ENCODE measurements around the gene MAP1S. TPM values are rescaled to one million over a fixed set of nuclear protein-coding genes. Genes with fewer than 3 reads are reported as not detected.

MAP1S gene
- total and polyA plus RNA-seq, 2 donors (not counting 1 experiment from before 2014, with no cell fraction given): 10.5 to 18.3 TPM

DNA sequence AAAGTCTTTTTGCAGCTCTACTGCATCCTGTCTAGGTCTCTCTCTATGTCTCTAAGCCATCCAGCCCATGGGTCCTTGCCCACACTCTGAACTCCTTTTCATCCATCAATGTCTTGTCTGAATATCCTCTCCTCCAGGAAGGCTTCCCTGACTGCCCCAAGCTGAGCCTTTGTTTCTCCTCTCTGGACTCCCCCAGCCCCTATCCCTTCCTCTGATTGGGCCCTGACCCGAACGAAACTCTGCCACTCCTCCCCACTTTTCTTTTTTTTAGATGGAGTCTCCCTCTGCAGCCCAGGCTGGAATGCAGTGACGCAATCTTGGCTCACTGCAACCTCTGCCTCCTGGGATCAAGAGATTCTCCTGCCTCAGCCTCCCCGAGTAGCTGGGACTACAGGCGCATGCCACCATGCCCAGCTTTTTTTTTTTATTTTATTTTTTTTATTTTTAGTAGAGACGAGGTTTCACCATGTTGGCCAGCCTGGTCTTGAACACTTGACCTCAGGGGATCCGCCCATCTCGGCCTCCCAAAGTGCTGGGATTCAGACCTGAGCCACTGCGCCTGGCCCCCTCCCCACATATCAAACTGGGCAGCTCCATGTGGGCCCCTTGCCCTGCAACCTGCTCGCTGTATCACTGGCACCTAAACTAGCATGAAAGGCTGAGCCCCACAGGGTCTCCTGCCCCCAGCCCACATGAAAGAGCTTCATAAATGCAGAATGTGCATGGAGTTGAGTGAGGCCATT lies 30.3 kb upstream of the MAP1S start:
- Histone ChIP-seq H3K4me3 (replicated peaks in 1 of 4; ENCODE audit: control extremely low read depth in 1 of 4, insufficient read depth in 1 of 4, low read depth in 3 of 4, low read length in 4 of 4) (no peak overlapping the region), H3K27ac (ENCODE audit: insufficient read depth, low read length) (no peak overlapping the region), H3K9me3 (ENCODE audit: control insufficient read depth, insufficient read depth, low read depth, low read length) (no peaks in the 10 kb centered on the region), H4K20me1 (ENCODE audit: control insufficient read depth, extremely low read depth, insufficient read depth, low read length) (no peaks in the 10 kb centered on the region), H2AFZ (ENCODE audit: low read length) (no peak overlapping the region), H3K27me3 (ENCODE audit: control insufficient read depth, insufficient read depth, low read length) (peaks cover 17% of the 10 kb centered on the region), H3K4me1 (ENCODE audit: control insufficient read depth, extremely low read depth, insufficient read depth, low read length) (peaks cover 3% of the 10 kb centered on the region), H3K9ac (ENCODE audit: insufficient read depth, low read length) (no peak overlapping the region), H3K36me3 (ENCODE audit: control insufficient read depth, insufficient read depth, low read length) (no peaks in the 10 kb centered on the region), H3K79me2 (ENCODE audit: control insufficient read depth, insufficient read depth, low read length) (no peaks in the 10 kb centered on the region), H3K4me2 (ENCODE audit: extremely low read depth, insufficient read depth, low read length) (no peak overlapping the region)
- no peak for TF ChIP-seq EZH2 (IDR thresholded peaks at IDR 0.05; ENCODE audit: low read length, missing control alignments)
- TF ChIP-seq, protein P1, sequence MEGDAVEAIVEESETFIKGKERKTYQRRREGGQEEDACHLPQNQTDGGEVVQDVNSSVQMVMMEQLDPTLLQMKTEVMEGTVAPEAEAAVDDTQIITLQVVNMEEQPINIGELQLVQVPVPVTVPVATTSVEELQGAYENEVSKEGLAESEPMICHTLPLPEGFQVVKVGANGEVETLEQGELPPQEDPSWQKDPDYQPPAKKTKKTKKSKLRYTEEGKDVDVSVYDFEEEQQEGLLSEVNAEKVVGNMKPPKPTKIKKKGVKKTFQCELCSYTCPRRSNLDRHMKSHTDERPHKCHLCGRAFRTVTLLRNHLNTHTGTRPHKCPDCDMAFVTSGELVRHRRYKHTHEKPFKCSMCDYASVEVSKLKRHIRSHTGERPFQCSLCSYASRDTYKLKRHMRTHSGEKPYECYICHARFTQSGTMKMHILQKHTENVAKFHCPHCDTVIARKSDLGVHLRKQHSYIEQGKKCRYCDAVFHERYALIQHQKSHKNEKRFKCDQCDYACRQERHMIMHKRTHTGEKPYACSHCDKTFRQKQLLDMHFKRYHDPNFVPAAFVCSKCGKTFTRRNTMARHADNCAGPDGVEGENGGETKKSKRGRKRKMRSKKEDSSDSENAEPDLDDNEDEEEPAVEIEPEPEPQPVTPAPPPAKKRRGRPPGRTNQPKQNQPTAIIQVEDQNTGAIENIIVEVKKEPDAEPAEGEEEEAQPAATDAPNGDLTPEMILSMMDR (conservative IDR thresholded peaks at IDR 0.05 in 1 of 2, IDR thresholded peaks at IDR 0.05 in 1 of 2; ENCODE audit: low read depth in 1 of 2, low read length in 2 of 2): no peak
- no peak for DNase-seq (ENCODE audit: low read depth in 2 of 2)

DNA sequence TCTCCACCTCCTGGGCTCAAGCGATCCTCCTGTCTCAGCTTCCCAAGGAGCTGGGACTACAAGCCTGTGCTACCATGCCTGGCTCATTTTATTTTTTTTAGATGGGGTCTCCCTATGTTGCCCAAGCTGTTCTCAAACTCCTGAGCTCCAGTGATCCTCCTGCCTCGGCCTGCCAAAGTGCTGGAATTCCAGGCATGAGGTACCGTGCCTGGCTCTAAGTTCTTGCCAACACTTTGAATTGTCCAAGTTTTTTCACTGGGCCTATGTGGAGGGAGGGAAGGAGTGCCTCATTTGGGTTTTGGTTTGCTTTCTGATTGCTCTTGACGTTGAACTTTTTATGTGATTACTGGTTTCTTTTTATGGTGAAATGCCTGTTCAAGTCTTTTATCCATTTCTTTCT lies 26.7 kb upstream of the MAP1S start:
- DNase-seq (ENCODE audit: low read depth in 2 of 2): no peak
- H3K4me3 ChIP-seq (replicated peaks in 1 of 4; ENCODE audit: control extremely low read depth in 1 of 4, insufficient read depth in 1 of 4, low read depth in 3 of 4, low read length in 4 of 4): no peak overlapping the region
- no peak overlapping the region for H3K9ac ChIP-seq (ENCODE audit: insufficient read depth, low read length)
- H3K4me1 ChIP-seq (ENCODE audit: control insufficient read depth, extremely low read depth, insufficient read depth, low read length): no peaks in the 10 kb centered on the region
- no peak overlapping the region for H3K4me2 ChIP-seq (ENCODE audit: extremely low read depth, insufficient read depth, low read length)
- H4K20me1 ChIP-seq (ENCODE audit: control insufficient read depth, extremely low read depth, insufficient read depth, low read length): no peaks in the 10 kb centered on the region
- H3K27ac ChIP-seq (ENCODE audit: insufficient read depth, low read length): no peak overlapping the region
- H2AFZ ChIP-seq (ENCODE audit: low read length): no peak overlapping the region
- TF ChIP-seq EZH2 (IDR thresholded peaks at IDR 0.05; ENCODE audit: low read length, missing control alignments): no peak
- TF ChIP-seq, protein P1 (conservative IDR thresholded peaks at IDR 0.05 in 1 of 2, IDR thresholded peaks at IDR 0.05 in 1 of 2; ENCODE audit: low read depth in 1 of 2, low read length in 2 of 2): no peak
- H3K27me3 ChIP-seq (ENCODE audit: control insufficient read depth, insufficient read depth, low read length): peaks cover 7% of the 10 kb centered on the region
- H3K79me2 ChIP-seq (ENCODE audit: control insufficient read depth, insufficient read depth, low read length): no peaks in the 10 kb centered on the region
- no peaks in the 10 kb centered on the region for H3K36me3 ChIP-seq (ENCODE audit: control insufficient read depth, insufficient read depth, low read length)
- no peaks in the 10 kb centered on the region for H3K9me3 ChIP-seq (ENCODE audit: control insufficient read depth, insufficient read depth, low read depth, low read length)

DNA sequence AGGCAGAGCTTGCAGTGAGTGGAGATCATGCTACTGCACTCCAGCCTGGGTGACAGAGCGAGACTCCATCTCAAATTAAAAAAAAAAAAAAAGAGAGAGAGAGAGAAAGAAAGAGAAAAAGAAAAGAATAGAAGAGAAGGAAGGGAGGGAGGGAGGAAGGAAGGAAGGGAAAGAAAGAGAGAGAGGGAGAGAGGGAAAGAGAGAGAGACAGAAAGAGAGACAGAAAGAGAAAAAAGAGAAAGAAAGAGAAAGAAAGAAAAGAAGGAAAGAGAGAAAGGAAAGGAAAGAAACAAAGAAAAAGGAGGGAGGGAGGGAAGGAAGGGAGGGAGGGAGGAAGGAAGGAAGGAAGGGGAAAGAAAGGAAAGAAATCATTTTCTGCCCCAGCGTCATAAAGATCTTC lies 24.1 kb upstream of the MAP1S start:
- Histone ChIP-seq H3K79me2 (ENCODE audit: control insufficient read depth, insufficient read depth, low read length) (no peaks in the 10 kb centered on the region), H3K27ac (ENCODE audit: insufficient read depth, low read length) (no peak overlapping the region), H3K4me1 (ENCODE audit: control insufficient read depth, extremely low read depth, insufficient read depth, low read length) (no peaks in the 10 kb centered on the region), H4K20me1 (ENCODE audit: control insufficient read depth, extremely low read depth, insufficient read depth, low read length) (no peaks in the 10 kb centered on the region), H3K27me3 (ENCODE audit: control insufficient read depth, insufficient read depth, low read length) (peaks cover 3% of the 10 kb centered on the region), H2AFZ (ENCODE audit: low read length) (no peak overlapping the region), H3K9me3 (ENCODE audit: control insufficient read depth, insufficient read depth, low read depth, low read length) (no peaks in the 10 kb centered on the region), H3K36me3 (ENCODE audit: control insufficient read depth, insufficient read depth, low read length) (no peaks in the 10 kb centered on the region), H3K9ac (ENCODE audit: insufficient read depth, low read length) (no peak overlapping the region), H3K4me3 (replicated peaks in 1 of 4; ENCODE audit: control extremely low read depth in 1 of 4, insufficient read depth in 1 of 4, low read depth in 3 of 4, low read length in 4 of 4) (no peak overlapping the region), H3K4me2 (ENCODE audit: extremely low read depth, insufficient read depth, low read length) (no peak overlapping the region)
- no peak for DNase-seq (ENCODE audit: low read depth in 2 of 2)
- no peak for TF ChIP-seq EZH2 (IDR thresholded peaks at IDR 0.05; ENCODE audit: low read length, missing control alignments)
- TF ChIP-seq, protein P1 (conservative IDR thresholded peaks at IDR 0.05 in 1 of 2, IDR thresholded peaks at IDR 0.05 in 1 of 2; ENCODE audit: low read depth in 1 of 2, low read length in 2 of 2): no peak

Measured in fibroblast of lung (primary cell).